GM19099 (cell line): Measurements from ENCODE around the gene PPFIA1.

Experiments used
- POLR2A ChIP-seq: IDR thresholded peaks from 3 replicates; pipeline ENCODE4 v1.6.1; 2011; ENCODE audit warnings: low read depth; ENCODE audit not compliant: insufficient read length; ENCODE audit errors: extremely low read depth

PPFIA1 gene

GRCh38 chr11:70414341-70415100 is 144.0 kb downstream of the PPFIA1 start:
- no peak for TF ChIP-seq POLR2A

GRCh38 chr11:70415191-70415590 is 144.7 kb downstream of the PPFIA1 start:
- no peak for TF ChIP-seq POLR2A

GRCh38 chr11:70415642-70416395 is 145.3 kb downstream of the PPFIA1 start:
- no peak for TF ChIP-seq POLR2A

GRCh38 chr11:70416881-70417280 is 146.4 kb downstream of the PPFIA1 start:
- no peak for TF ChIP-seq POLR2A

GRCh38 chr11:70418130-70418529 is 147.6 kb downstream of the PPFIA1 start:
- no peak for TF ChIP-seq POLR2A

GRCh38 chr11:70419307-70420007 is 149.0 kb downstream of the PPFIA1 start:
- TF ChIP-seq POLR2A: no peak

- TF ChIP-seq POLR2A: no peak
Measured at GRCh38 chr11:70420008-70420464, 149.5 kb downstream of the PPFIA1 start.

- TF ChIP-seq POLR2A: no peak
Measured at GRCh38 chr11:70420496-70420895, 150.0 kb downstream of the PPFIA1 start.

GRCh38 chr11:70421123-70421522 is 150.6 kb downstream of the PPFIA1 start:
- TF ChIP-seq POLR2A: no peak

GRCh38 chr11:70422692-70423522 is 152.4 kb downstream of the PPFIA1 start:
- TF ChIP-seq POLR2A: no peak

- no peak for TF ChIP-seq POLR2A
Measured at GRCh38 chr11:70423523-70424505, 153.3 kb downstream of the PPFIA1 start.

GRCh38 chr11:70424765-70425344 is 154.4 kb downstream of the PPFIA1 start:
- TF ChIP-seq POLR2A: no peak

GRCh38 chr11:70427436-70427835 is 156.9 kb downstream of the PPFIA1 start:
- no peak for TF ChIP-seq POLR2A
